Keratinocyte (primary cell): Measurements from ENCODE around the gene CPED1. TPM values are rescaled to one million over a fixed set of nuclear protein-coding genes. Genes with fewer than 3 reads are reported as not detected.

Experiments used
- DNase-seq: peaks from one replicate; pipeline ENCODE4 v3.0.0-alpha.2; 2011; ENCODE audit warnings: low read depth, missing footprints, low spot score
- FAIRE-seq: peaks from 2 replicates; lab custom pipeline; 2011; peaks lifted over from hg19 to GRCh38; lab: Jason Lieb, UNC
- H2AFZ ChIP-seq: 2 replicates; pipeline ENCODE4 v1.6.0; 2012; ENCODE audit warnings: low read length, control low read depth, inconsistent platforms; ENCODE audit not compliant: control insufficient read depth
- H3K27ac ChIP-seq: 2 replicates; pipeline ENCODE4 v1.5.1; 2011; ENCODE audit warnings: low read length; ENCODE audit not compliant: control insufficient read depth, insufficient read depth
- H3K27me3 ChIP-seq: 3 replicates; pipeline ENCODE4 v1.6.0; 2011; ENCODE audit warnings: low read length; ENCODE audit not compliant: control insufficient read depth, insufficient read depth; ENCODE audit errors: extremely low read depth
- H3K36me3 ChIP-seq, 2 experiments: 2 replicates in 1 of 2; 3 replicates in 1 of 2; pipeline ENCODE4 v1.5.1; 2011; ENCODE audit warnings: low read length in 2 of 2, mild to moderate bottlenecking in 1 of 2; ENCODE audit not compliant: control insufficient read depth in 2 of 2, insufficient read depth in 2 of 2; ENCODE audit errors: extremely low read depth in 1 of 2
- H3K4me1 ChIP-seq: 3 replicates; pipeline ENCODE4 v1.5.1; 2011; ENCODE audit warnings: low read length; ENCODE audit not compliant: control insufficient read depth, insufficient read depth; ENCODE audit errors: extremely low read depth
- H3K4me2 ChIP-seq: 3 replicates; pipeline ENCODE4 v1.6.0; 2011; ENCODE audit warnings: low read depth, low read length; ENCODE audit not compliant: control insufficient read depth, insufficient read depth; ENCODE audit errors: extremely low read depth
- H3K4me3 ChIP-seq, 3 experiments: fragments of 200-600 bp in 1 of 3; sonication (generic) in 1 of 3; 2 replicates in 2 of 3; 3 replicates in 1 of 3; pipeline ENCODE4 v1.5.1; 2011 to 2016; ENCODE audit warnings: low read length in 3 of 3, mild to moderate bottlenecking in 3 of 3, control low read depth in 2 of 3, inconsistent platforms in 1 of 3, low read depth in 1 of 3, mixed read lengths in 1 of 3, mixed run types in 1 of 3, moderate library complexity in 1 of 3; ENCODE audit not compliant: control insufficient read depth in 2 of 3, insufficient read depth in 2 of 3; ENCODE audit errors: extremely low read depth in 1 of 3
- H3K79me2 ChIP-seq: 2 replicates; pipeline ENCODE4 v1.6.0; 2012; ENCODE audit warnings: low read length; ENCODE audit not compliant: control insufficient read depth, insufficient read depth
- H3K9ac ChIP-seq: 3 replicates; pipeline ENCODE4 v1.6.0; 2011; ENCODE audit warnings: low read length; ENCODE audit not compliant: control insufficient read depth, insufficient read depth; ENCODE audit errors: extremely low read depth
- H3K9me1 ChIP-seq: 3 replicates; pipeline ENCODE4 v1.6.0; 2011; ENCODE audit warnings: low read length; ENCODE audit not compliant: control insufficient read depth, insufficient read depth; ENCODE audit errors: extremely low read depth
- H3K9me3 ChIP-seq: 2 replicates; pipeline ENCODE4 v1.5.1; 2012; ENCODE audit warnings: low read depth, low read length; ENCODE audit not compliant: control insufficient read depth
- H4K20me1 ChIP-seq: 3 replicates; pipeline ENCODE4 v1.6.0; 2011; ENCODE audit warnings: low read length; ENCODE audit not compliant: control insufficient read depth, insufficient read depth; ENCODE audit errors: extremely low read depth
- EZH2 ChIP-seq: IDR thresholded peaks from one replicate; pipeline ENCODE4 v1.6.1; 2012; ENCODE audit warnings: inconsistent platforms, mild to moderate bottlenecking, low read length, moderate library complexity
- dilution Hi-C: fragments of 300-500 bp; cut with MboI; formaldehyde crosslinking; loops from one replicate; pipeline ENCODE4 v1.7.0; 2020; ENCODE audit warnings: low sequenced_read_pairs; ENCODE audit not compliant: extremely low pct_ligation_motif_present
- polyA plus RNA-seq, 5 experiments: library from polyadenylated mRNA; depleted of rRNA in 3 of 5; stranded (reverse) in 3 of 5; stranded (forward) in 1 of 5; unstranded in 1 of 5; fragments of >200 nt; gene quantifications; 1 replicate in 1 of 5; 2 replicates in 3 of 5; 3 replicates in 1 of 5; pipeline versions ENCODE4 v1.2.1 to v1.2.3, GENCODE V29; 2011 to 2012; ENCODE audit warnings: missing spikeins in 2 of 5, low read depth in 1 of 5, low replicate concordance in 1 of 5
- TF ChIP-seq, protein P1 (sequence below), 3 experiments: IDR thresholded peaks in 1 of 3; conservative IDR thresholded peaks in 1 of 3; optimal IDR thresholded peaks in 1 of 3; 2 replicates in 2 of 3; 3 replicates in 1 of 3; pipeline versions ENCODE3 to v1.5.1; 2011; ENCODE audit warnings: low read length in 3 of 3, mild to moderate bottlenecking in 3 of 3, moderate library complexity in 2 of 3, control low read depth in 1 of 3, inconsistent platforms in 1 of 3; ENCODE audit not compliant: insufficient read depth in 2 of 3; ENCODE audit errors: extremely low read depth in 1 of 3

CPED1 gene
- polyA plus RNA-seq, 1 donor (not counting 4 experiments of a cell fraction or from before 2014, with no cell fraction given), result 0.62 TPM

DNA sequence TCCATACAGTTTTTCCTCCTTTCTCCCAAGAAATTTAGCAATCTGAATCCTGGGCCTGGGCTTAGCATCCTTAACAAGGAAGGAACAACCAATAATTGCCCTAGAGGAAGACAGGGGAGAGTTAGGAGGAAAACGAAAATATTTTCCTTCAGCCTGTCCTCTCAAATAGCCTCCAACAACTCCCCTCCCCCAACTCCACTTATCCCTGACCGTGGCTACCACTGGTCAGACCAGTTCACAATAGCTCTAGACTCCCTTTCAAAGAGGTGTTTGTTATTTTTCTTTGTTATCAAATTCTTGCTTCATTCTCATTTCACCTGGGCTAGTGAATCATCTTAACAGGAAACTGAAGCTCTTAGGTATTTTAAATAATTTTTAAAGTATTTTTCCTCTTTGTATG, 114.1 kb downstream of the CPED1 start:
- Histone ChIP-seq H3K9me1 (no peaks in the 10 kb centered on the region), H3K4me2 (peak overlapping the region; percentile 59), H3K27me3 (no peaks in the 10 kb centered on the region), H4K20me1 (no peaks in the 10 kb centered on the region), H3K9me3 (no peaks in the 10 kb centered on the region), H3K4me3 (no peak overlapping the region), H3K27ac (no peak overlapping the region), H2AFZ (peak overlapping the region; percentile 81), H3K4me1 (peaks cover 11% of the 10 kb centered on the region), H3K9ac (no peak overlapping the region), H3K36me3 (no peaks in the 10 kb centered on the region), H3K79me2 (no peaks in the 10 kb centered on the region)
- dilution Hi-C loops, result no loop called here
- DNase-seq, result no peak
- TF ChIP-seq EZH2, result no peak
- TF ChIP-seq, protein P1, sequence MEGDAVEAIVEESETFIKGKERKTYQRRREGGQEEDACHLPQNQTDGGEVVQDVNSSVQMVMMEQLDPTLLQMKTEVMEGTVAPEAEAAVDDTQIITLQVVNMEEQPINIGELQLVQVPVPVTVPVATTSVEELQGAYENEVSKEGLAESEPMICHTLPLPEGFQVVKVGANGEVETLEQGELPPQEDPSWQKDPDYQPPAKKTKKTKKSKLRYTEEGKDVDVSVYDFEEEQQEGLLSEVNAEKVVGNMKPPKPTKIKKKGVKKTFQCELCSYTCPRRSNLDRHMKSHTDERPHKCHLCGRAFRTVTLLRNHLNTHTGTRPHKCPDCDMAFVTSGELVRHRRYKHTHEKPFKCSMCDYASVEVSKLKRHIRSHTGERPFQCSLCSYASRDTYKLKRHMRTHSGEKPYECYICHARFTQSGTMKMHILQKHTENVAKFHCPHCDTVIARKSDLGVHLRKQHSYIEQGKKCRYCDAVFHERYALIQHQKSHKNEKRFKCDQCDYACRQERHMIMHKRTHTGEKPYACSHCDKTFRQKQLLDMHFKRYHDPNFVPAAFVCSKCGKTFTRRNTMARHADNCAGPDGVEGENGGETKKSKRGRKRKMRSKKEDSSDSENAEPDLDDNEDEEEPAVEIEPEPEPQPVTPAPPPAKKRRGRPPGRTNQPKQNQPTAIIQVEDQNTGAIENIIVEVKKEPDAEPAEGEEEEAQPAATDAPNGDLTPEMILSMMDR (optimal IDR thresholded peaks at IDR 0.05 in 1 of 3, IDR thresholded peaks at IDR 0.05 in 1 of 3, conservative IDR thresholded peaks at IDR 0.05 in 1 of 3; ENCODE audit: extremely low read depth in 1 of 3, insufficient read depth in 2 of 3, low read length in 3 of 3), result no peak
- no peak for FAIRE-seq

DNA sequence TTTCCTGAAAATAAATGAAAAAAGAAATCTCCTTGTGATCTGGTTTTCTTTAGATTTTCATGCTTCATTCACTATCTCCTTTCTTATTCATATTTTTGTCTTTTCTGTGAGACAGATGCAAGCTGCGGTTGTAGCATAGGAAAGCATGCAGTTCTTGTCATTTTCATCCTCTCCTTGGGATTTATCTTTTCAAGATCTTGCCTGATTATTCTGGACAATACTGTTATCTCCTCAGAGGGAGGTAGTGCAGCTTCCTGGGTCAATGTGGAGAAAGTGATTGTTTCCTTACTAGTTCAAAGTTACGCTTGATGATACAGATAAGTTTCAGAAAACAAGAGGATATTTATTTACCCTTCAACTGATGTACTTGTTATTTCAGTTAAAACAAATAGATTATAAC, 114.6 kb downstream of the CPED1 start:
- DNase-seq, result no peak
- no peaks in the 10 kb centered on the region for H4K20me1 ChIP-seq
- H3K36me3 ChIP-seq, result no peaks in the 10 kb centered on the region
- dilution Hi-C loops, result no loop called here
- peak overlapping the region; percentile 59 for H3K4me2 ChIP-seq
- FAIRE-seq, result no peak
- H3K4me3 ChIP-seq, result no peak overlapping the region
- TF ChIP-seq EZH2, result no peak
- TF ChIP-seq, protein P1 (optimal IDR thresholded peaks at IDR 0.05 in 1 of 3, IDR thresholded peaks at IDR 0.05 in 1 of 3, conservative IDR thresholded peaks at IDR 0.05 in 1 of 3; ENCODE audit: extremely low read depth in 1 of 3, insufficient read depth in 2 of 3, low read length in 3 of 3), result no peak
- H3K27ac ChIP-seq, result no peak overlapping the region
- H3K9me1 ChIP-seq, result no peaks in the 10 kb centered on the region
- no peaks in the 10 kb centered on the region for H3K27me3 ChIP-seq
- no peaks in the 10 kb centered on the region for H3K79me2 ChIP-seq
- no peak overlapping the region for H3K9ac ChIP-seq
- no peaks in the 10 kb centered on the region for H3K9me3 ChIP-seq
- peak overlapping the region; percentile 39 for H2AFZ ChIP-seq
- H3K4me1 ChIP-seq, result peaks cover 11% of the 10 kb centered on the region
